ENCODE data around the gene HMGCS1. TPM values are rescaled to one million over a fixed set of nuclear protein-coding genes. Genes with fewer than 3 reads are reported as not detected.

HMGCS1 gene
- total RNA-seq, 1 donor from 2014 or later: 36.5 TPM

DNA sequence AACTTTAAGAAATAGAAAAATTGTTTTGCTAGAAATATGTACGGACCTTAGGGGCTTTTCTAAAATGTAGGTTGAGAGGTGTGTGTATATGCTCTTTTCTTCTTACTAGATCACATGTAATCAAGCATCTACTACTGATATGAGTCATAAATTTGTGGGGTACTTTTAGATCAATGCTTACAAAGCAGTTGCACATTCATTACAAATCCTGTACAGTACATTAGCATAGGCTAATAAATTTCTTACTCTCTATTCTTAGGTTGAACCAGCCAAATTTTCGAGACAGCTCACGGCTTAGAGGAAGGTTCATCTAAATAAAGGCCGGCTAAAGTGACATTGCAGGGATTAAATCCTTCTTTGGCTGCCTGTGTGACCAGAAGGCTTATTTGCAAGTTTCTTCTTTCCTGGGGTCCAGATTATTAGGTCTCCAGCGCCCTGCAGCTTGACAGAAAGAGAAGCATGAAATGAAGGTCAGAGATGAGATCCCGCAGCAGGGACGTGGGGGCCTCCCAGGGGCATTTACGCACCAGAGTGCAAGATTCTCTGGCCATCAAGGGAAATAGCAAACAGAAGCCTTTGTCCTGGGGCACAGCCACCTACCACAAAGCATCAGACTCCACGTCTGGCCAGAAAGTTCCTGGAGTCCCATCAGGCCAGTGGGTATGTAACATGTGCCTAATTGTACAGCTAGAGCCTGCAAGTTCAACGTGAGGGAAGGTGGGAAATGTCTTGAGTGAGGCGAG lies 68.2 kb downstream of the HMGCS1 start:
- Histone ChIP-seq H3K27ac (no peak overlapping the region), H3K27me3 (no peaks in the 10 kb centered on the region), H3K9me3 (no peaks in the 10 kb centered on the region), H3K4me3 (no peak overlapping the region), H3K4me1 (no peaks in the 10 kb centered on the region), H3K36me3 (no peaks in the 10 kb centered on the region)
- intact Hi-C loops (cut with DNase I): no loop called here
- TF ChIP-seq CTCF (IDR thresholded peaks at IDR 0.05): no peak
- no peak for DNase-seq (ENCODE audit: low spot score in 2 of 2)

DNA sequence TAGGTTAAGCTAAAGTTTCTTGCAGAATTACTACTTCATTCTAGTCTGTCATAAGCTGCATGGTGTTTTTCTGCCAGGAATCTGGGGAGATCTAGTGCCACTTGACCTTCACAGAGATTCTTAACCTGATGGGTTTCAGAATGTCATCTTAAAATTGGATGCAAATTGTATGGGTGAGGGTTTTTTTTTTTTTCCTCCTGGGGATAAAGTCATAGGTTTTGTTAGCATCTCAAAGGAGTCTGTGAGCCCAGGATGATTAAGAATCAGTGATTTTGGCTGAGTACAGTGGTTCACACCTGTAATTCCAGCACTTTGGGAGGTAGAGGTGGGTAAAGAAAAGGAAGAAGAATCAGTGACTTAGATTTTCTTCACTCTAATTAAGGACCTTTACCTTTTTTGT lies 69.9 kb downstream of the HMGCS1 start:
- intact Hi-C loops (cut with DNase I): no loop called here
- no peaks in the 10 kb centered on the region for H3K9me3 ChIP-seq
- no peaks in the 10 kb centered on the region for H3K27me3 ChIP-seq
- no peak for DNase-seq (ENCODE audit: low spot score in 2 of 2)
- H3K4me3 ChIP-seq: no peak overlapping the region
- no peak overlapping the region for H3K27ac ChIP-seq
- no peaks in the 10 kb centered on the region for H3K36me3 ChIP-seq
- H3K4me1 ChIP-seq: no peaks in the 10 kb centered on the region
- no peak for TF ChIP-seq CTCF (IDR thresholded peaks at IDR 0.05)

DNA sequence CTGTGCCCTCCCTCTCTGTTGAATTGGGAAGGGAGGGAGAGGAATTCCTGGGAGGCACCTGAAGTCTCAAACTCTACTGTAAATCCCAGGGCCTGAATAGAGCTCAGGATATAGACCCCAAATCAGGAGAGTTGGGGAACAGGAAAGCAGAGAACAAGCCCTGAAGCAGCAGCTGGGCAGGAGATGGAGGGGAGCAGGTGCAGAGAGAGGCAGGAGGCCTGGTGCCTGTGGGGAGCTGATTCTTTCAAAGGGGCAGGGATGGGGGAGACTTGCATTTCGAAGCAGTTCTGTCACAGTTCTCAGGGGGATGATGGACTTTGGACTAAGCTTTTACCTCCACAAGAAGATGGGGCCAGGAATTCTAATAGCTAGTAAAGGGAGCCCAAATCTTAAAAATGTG lies 71.0 kb downstream of the HMGCS1 start:
- intact Hi-C loops (cut with DNase I): no loop called here

More for the DNA sequence above, 71.0 kb downstream of the HMGCS1 start:
- H3K4me1 ChIP-seq: no peaks in the 10 kb centered on the region
- no peaks in the 10 kb centered on the region for H3K36me3 ChIP-seq
- no peaks in the 10 kb centered on the region for H3K9me3 ChIP-seq
- H3K27ac ChIP-seq: no peak overlapping the region
- TF ChIP-seq CTCF (IDR thresholded peaks at IDR 0.05): no peak
- H3K4me3 ChIP-seq: no peak overlapping the region
- H3K27me3 ChIP-seq: no peaks in the 10 kb centered on the region
- no peak for DNase-seq (ENCODE audit: low spot score in 2 of 2)

Other genes with a start within 250 kb of the HMGCS1 start
- 61.2 TPM for gene ZNF131, start 192.5 kb downstream of the HMGCS1 start, total RNA-seq
- gene NIM1K, start 121.2 kb downstream of the HMGCS1 start, total RNA-seq: not detected
- not detected for gene CCL28, start 99.0 kb upstream of the HMGCS1 start, total RNA-seq
- 3.7 TPM for gene TMEM267, start 170.5 kb upstream of the HMGCS1 start, total RNA-seq
- gene C5orf34, start 201.7 kb upstream of the HMGCS1 start, total RNA-seq: not detected
- 93.6 TPM for gene PAIP1, start 243.7 kb upstream of the HMGCS1 start, total RNA-seq